ENCODE results near the gene MAB21L3. TPM values are rescaled to one million over a fixed set of nuclear protein-coding genes. Genes with fewer than 3 reads are reported as not detected.
A peak's percentile ranks its signal among the peaks of the same experiment; 100 is the strongest.

MAB21L3 gene
- total RNA-seq, 4 donors from 2014 or later: 12.0 to 22.7 (median 19.6) TPM

- 89 to 100% methylated on average over 1 to 3 of the region's 3 CpGs for WGBS, 2 donors
- DNase-seq: no peak
- Histone ChIP-seq H3K27me3 (no peaks in the 10 kb centered on the region), H3K4me3 (no peak overlapping the region), H3K4me1 (peaks cover 0 to 17% (median 7%) of the 10 kb centered on the region in 3 donors), H3K9me3 (peaks cover 0 to 6% (median 0%) of the 10 kb centered on the region in 3 donors), H3K36me3 (no peaks in the 10 kb centered on the region), H3K27ac (no peak overlapping the region)
- intact Hi-C loops (cut with DNase I): no loop called here
- TF ChIP-seq CTCF (IDR thresholded peaks at IDR 0.05): no peak
- no peak for TF ChIP-seq POLR2A (IDR thresholded peaks at IDR 0.05)
Measured at GRCh38 chr1:116147114-116147510, 35.9 kb downstream of the MAB21L3 start.

- Histone ChIP-seq H3K4me1 (peaks cover 0 to 20% (median 7%) of the 10 kb centered on the region in 3 donors), H3K9me3 (peaks cover 0 to 6% (median 0%) of the 10 kb centered on the region in 3 donors), H3K4me3 (no peak overlapping the region), H3K27ac (no peak overlapping the region), H3K36me3 (no peaks in the 10 kb centered on the region), H3K27me3 (no peaks in the 10 kb centered on the region)
- TF ChIP-seq CTCF (IDR thresholded peaks at IDR 0.05): no peak
- TF ChIP-seq POLR2A (IDR thresholded peaks at IDR 0.05): no peak
- 71 to 79% methylated on average over 4 of the region's 4 CpGs for WGBS, 2 donors
- intact Hi-C loops (cut with DNase I): no loop called here
- no peak for DNase-seq
Measured at GRCh38 chr1:116147972-116148371, 36.8 kb downstream of the MAB21L3 start.

GRCh38 chr1:116148967-116149366, 37.8 kb downstream of the MAB21L3 start:
- TF ChIP-seq POLR2A (IDR thresholded peaks at IDR 0.05) (no peak), CTCF (IDR thresholded peaks at IDR 0.05) (no peak)
- intact Hi-C loops (cut with DNase I): no loop called here
- H3K36me3 ChIP-seq: no peaks in the 10 kb centered on the region
- peaks cover 0 to 4% (median 0%) of the 10 kb centered on the region in 3 donors for H3K9me3 ChIP-seq
- peaks cover 0 to 20% (median 7%) of the 10 kb centered on the region in 3 donors for H3K4me1 ChIP-seq
- no peak overlapping the region for H3K4me3 ChIP-seq
- no peak for DNase-seq
- H3K27ac ChIP-seq: no peak overlapping the region
- H3K27me3 ChIP-seq: no peaks in the 10 kb centered on the region
- 80 to 86% methylated on average over 3 of the region's 3 CpGs for WGBS, 2 donors

- TF ChIP-seq POLR2A (IDR thresholded peaks at IDR 0.05) (no peak), CTCF (IDR thresholded peaks at IDR 0.05) (no peak)
- Histone ChIP-seq H3K27ac (no peak overlapping the region), H3K9me3 (no peaks in the 10 kb centered on the region), H3K27me3 (no peaks in the 10 kb centered on the region), H3K4me3 (no peak overlapping the region), H3K4me1 (peaks cover 0 to 20% (median 7%) of the 10 kb centered on the region in 3 donors), H3K36me3 (no peaks in the 10 kb centered on the region)
- WGBS, 2 donors: 95 to 97% methylated on average over 4 of the region's 4 CpGs
- intact Hi-C loops (cut with DNase I): loop anchor here (5.0 kb wide), 1 partner anchor 337 kb away; no protein-coding TSS in a partner anchor
- no peak for DNase-seq
Measured at GRCh38 chr1:116150368-116150767, 39.2 kb downstream of the MAB21L3 start.

GRCh38 chr1:116151739-116152576, 40.8 kb downstream of the MAB21L3 start:
- Histone ChIP-seq H3K4me3 (peak overlapping the region; percentile 22 to 69 (median 49)), H3K36me3 (no peaks in the 10 kb centered on the region), H3K9me3 (no peaks in the 10 kb centered on the region), H3K27ac (peak overlapping the region; percentile 62 to 77 (median 74)), H3K27me3 (no peaks in the 10 kb centered on the region), H3K4me1 (peaks cover 0 to 20% (median 7%) of the 10 kb centered on the region in 3 donors)
- TF ChIP-seq POLR2A (IDR thresholded peaks at IDR 0.05): no peak
- TF ChIP-seq CTCF (IDR thresholded peaks at IDR 0.05): peak; percentile 83 to 96 (median 92)
- intact Hi-C loops (cut with DNase I): loop anchor here (5.0 kb wide), 1 partner anchor 335 kb away; no protein-coding TSS in a partner anchor
- 18 to 80% methylated on average over 2 to 17 of the region's 46 CpGs for WGBS, 2 donors
- DNase-seq: no peak
